ENCODE data around the gene ZNF79. TPM values are rescaled to one million over a fixed set of nuclear protein-coding genes. Genes with fewer than 3 reads are reported as not detected.

Gene ZNF79
- total and polyA plus RNA-seq, 2 of the 8 experiments (the other 6 are each of a cell fraction or from before 2014, with no cell fraction given), result 2.4 to 7.4 TPM

DNA sequence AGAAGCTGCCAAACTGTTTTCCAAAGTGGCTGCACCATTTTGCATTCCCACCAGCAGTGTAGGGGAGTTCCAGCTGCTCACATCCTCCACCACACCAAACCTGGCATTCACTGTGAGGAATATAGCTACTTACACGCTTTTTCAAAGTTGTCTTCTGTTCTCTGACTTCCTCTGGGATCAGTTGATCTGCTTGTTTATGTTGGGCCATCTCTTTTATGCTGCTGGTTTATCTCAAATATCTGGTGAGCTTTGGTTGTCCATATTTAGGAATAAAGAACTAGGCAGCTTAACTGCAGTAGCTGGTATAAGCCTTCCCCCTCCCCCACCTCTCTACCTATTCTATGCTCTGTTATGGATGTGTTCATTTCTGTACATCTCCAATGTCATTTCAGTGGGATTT lies 8.5 kb upstream of the ZNF79 start (continued):
- TF ChIP-seq, protein P1, sequence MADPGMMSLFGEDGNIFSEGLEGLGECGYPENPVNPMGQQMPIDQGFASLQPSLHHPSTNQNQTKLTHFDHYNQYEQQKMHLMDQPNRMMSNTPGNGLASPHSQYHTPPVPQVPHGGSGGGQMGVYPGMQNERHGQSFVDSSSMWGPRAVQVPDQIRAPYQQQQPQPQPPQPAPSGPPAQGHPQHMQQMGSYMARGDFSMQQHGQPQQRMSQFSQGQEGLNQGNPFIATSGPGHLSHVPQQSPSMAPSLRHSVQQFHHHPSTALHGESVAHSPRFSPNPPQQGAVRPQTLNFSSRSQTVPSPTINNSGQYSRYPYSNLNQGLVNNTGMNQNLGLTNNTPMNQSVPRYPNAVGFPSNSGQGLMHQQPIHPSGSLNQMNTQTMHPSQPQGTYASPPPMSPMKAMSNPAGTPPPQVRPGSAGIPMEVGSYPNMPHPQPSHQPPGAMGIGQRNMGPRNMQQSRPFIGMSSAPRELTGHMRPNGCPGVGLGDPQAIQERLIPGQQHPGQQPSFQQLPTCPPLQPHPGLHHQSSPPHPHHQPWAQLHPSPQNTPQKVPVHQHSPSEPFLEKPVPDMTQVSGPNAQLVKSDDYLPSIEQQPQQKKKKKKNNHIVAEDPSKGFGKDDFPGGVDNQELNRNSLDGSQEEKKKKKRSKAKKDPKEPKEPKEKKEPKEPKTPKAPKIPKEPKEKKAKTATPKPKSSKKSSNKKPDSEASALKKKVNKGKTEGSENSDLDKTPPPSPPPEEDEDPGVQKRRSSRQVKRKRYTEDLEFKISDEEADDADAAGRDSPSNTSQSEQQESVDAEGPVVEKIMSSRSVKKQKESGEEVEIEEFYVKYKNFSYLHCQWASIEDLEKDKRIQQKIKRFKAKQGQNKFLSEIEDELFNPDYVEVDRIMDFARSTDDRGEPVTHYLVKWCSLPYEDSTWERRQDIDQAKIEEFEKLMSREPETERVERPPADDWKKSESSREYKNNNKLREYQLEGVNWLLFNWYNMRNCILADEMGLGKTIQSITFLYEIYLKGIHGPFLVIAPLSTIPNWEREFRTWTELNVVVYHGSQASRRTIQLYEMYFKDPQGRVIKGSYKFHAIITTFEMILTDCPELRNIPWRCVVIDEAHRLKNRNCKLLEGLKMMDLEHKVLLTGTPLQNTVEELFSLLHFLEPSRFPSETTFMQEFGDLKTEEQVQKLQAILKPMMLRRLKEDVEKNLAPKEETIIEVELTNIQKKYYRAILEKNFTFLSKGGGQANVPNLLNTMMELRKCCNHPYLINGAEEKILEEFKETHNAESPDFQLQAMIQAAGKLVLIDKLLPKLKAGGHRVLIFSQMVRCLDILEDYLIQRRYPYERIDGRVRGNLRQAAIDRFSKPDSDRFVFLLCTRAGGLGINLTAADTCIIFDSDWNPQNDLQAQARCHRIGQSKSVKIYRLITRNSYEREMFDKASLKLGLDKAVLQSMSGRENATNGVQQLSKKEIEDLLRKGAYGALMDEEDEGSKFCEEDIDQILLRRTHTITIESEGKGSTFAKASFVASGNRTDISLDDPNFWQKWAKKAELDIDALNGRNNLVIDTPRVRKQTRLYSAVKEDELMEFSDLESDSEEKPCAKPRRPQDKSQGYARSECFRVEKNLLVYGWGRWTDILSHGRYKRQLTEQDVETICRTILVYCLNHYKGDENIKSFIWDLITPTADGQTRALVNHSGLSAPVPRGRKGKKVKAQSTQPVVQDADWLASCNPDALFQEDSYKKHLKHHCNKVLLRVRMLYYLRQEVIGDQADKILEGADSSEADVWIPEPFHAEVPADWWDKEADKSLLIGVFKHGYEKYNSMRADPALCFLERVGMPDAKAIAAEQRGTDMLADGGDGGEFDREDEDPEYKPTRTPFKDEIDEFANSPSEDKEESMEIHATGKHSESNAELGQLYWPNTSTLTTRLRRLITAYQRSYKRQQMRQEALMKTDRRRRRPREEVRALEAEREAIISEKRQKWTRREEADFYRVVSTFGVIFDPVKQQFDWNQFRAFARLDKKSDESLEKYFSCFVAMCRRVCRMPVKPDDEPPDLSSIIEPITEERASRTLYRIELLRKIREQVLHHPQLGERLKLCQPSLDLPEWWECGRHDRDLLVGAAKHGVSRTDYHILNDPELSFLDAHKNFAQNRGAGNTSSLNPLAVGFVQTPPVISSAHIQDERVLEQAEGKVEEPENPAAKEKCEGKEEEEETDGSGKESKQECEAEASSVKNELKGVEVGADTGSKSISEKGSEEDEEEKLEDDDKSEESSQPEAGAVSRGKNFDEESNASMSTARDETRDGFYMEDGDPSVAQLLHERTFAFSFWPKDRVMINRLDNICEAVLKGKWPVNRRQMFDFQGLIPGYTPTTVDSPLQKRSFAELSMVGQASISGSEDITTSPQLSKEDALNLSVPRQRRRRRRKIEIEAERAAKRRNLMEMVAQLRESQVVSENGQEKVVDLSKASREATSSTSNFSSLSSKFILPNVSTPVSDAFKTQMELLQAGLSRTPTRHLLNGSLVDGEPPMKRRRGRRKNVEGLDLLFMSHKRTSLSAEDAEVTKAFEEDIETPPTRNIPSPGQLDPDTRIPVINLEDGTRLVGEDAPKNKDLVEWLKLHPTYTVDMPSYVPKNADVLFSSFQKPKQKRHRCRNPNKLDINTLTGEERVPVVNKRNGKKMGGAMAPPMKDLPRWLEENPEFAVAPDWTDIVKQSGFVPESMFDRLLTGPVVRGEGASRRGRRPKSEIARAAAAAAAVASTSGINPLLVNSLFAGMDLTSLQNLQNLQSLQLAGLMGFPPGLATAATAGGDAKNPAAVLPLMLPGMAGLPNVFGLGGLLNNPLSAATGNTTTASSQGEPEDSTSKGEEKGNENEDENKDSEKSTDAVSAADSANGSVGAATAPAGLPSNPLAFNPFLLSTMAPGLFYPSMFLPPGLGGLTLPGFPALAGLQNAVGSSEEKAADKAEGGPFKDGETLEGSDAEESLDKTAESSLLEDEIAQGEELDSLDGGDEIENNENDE (IDR thresholded peaks at IDR 0.05; ENCODE audit: insufficient replicate concordance, low read length), result no peak
- no peak for TF ChIP-seq SIX5 (IDR thresholded peaks at IDR 0.05; ENCODE audit: low read depth, low read length)
- no peak for TF ChIP-seq RFX5 (IDR thresholded peaks at IDR 0.05; ENCODE audit: borderline replicate concordance, low read depth, low read length)
- TF ChIP-seq HDAC2 (IDR thresholded peaks at IDR 0.05; ENCODE audit: borderline replicate concordance in 1 of 2, low read depth in 2 of 2, low read length in 2 of 2), result no peak
- TF ChIP-seq MAX (IDR thresholded peaks at IDR 0.05), result no peak
- no peak for TF ChIP-seq RNF2 (IDR thresholded peaks at IDR 0.05; ENCODE audit: borderline replicate concordance, low read depth, low read length, missing control alignments, poor library complexity, severe bottlenecking)
- no peak for TF ChIP-seq TEAD4 (IDR thresholded peaks at IDR 0.05; ENCODE audit: low read depth, low read length)
- TF ChIP-seq EGR1 (IDR thresholded peaks at IDR 0.05; ENCODE audit: borderline replicate concordance, low read depth, low read length), result no peak
- no peak for TF ChIP-seq GTF2F1 (IDR thresholded peaks at IDR 0.05; ENCODE audit: borderline replicate concordance, low read depth, low read length)
- TF ChIP-seq CHD1 (IDR thresholded peaks at IDR 0.05; ENCODE audit: low read depth, low read length), result no peak
- no peak for TF ChIP-seq BACH1 (IDR thresholded peaks at IDR 0.05; ENCODE audit: low read length)

Data from H1 (cell line).